A549 (cell line): ENCODE measurements around the gene ABCC3. TPM values are rescaled to one million over a fixed set of nuclear protein-coding genes. Genes with fewer than 3 reads are reported as not detected.

Experiments used
- ATAC-seq, 2 experiments: fragments of 200-7000 bp in 1 of 2; fragments of >200 bp in 1 of 2; cut with Nextera tagmentation in 1 of 2; cut with Tn5 transposase in 1 of 2; 3 replicates each; pipeline versions ENCODE4 v1.8.0 to v1.9.1; 2018 to 2020; ENCODE audit warnings: mild to moderate bottlenecking in 1 of 2, moderate library complexity in 1 of 2
- CTCF ChIA-PET: fragments of 300-600 bp; sonication (Branson Sonifier 250); formaldehyde crosslinking; extraction: SDS; loops from one replicate; lab custom pipeline; 2021; ENCODE audit warnings: antibody characterized with exemption, inconsistent platforms; lab: Yijun Ruan, JAX
- POLR2A ChIA-PET: fragments of 350-600 bp; formaldehyde crosslinking; extraction: SDS; loops from one replicate; lab custom pipeline; 2021; ENCODE audit warnings: antibody characterized with exemption, inconsistent platforms; lab: Yijun Ruan, JAX
- DNase-seq, 2 experiments: peaks; one replicate each; pipeline versions ENCODE4 v3.0.0 to v3.0.0-alpha.2; 2011 to 2016; ENCODE audit warnings: low read depth in 1 of 2, low spot score in 1 of 2
- FAIRE-seq: peaks from 2 replicates; lab custom pipeline; 2011; peaks lifted over from hg19 to GRCh38; lab: Jason Lieb, UNC
- H3K27ac ChIP-seq, 2 experiments: fragments of >200 bp; sonication (Bioruptor Twin); formaldehyde crosslinking; 3 replicates each; pipeline ENCODE4 v1.5.1; 2016 to 2017
- H3K4me1 ChIP-seq: fragments of >200 bp; sonication (Bioruptor Twin); formaldehyde crosslinking; 3 replicates; pipeline ENCODE4 v1.6.1; 2016
- H3K4me2 ChIP-seq: fragments of >200 bp; sonication (Bioruptor Twin); formaldehyde crosslinking; 3 replicates; pipeline ENCODE4 v1.6.1; 2016
- H3K4me3 ChIP-seq: fragments of >200 bp; sonication (Bioruptor Twin); formaldehyde crosslinking; 3 replicates; pipeline ENCODE4 v1.5.1; 2016
- H3K9me3 ChIP-seq: fragments of >200 bp; sonication (Bioruptor Twin); formaldehyde crosslinking; 3 replicates; pipeline ENCODE4 v1.6.1; 2016
- CBX8 ChIP-seq: fragments of 200-600 bp; sonication (generic); IDR thresholded peaks from 2 replicates; pipeline ENCODE4 v1.6.1; 2016
- CEBPB ChIP-seq, 2 experiments: fragments of >200 bp in 1 of 2; sonication (Bioruptor Twin) in 1 of 2; formaldehyde crosslinking in 1 of 2; IDR thresholded peaks; 2 replicates each; pipeline ENCODE4 v1.6.1; 2012 to 2016
- CHD2 ChIP-seq: fragments of 150-350 bp; IDR thresholded peaks from 2 replicates; pipeline ENCODE4 v1.6.1; 2014; ENCODE audit warnings: low read length; ENCODE audit not compliant: partially characterized antibody
- EHF ChIP-seq: fragments of 250-450 bp; sonication (Bioruptor Pico); IDR thresholded peaks from 2 replicates; pipeline ENCODE4 v1.5.0; 2020; ENCODE audit warnings: mild to moderate bottlenecking
- EHMT2 ChIP-seq: fragments of 200-600 bp; sonication (generic); IDR thresholded peaks from 2 replicates; pipeline ENCODE4 v1.6.1; 2016; ENCODE audit warnings: antibody characterized with exemption, low read depth, mild to moderate bottlenecking, moderate library complexity
- FOSB ChIP-seq: fragments of 250-450 bp; sonication (Bioruptor Pico); IDR thresholded peaks from 2 replicates; pipeline ENCODE4 v1.5.0; 2020; ENCODE audit warnings: mild to moderate bottlenecking, moderate library complexity
- HDAC2 ChIP-seq: fragments of 200-600 bp; sonication (generic); IDR thresholded peaks from 2 replicates; pipeline ENCODE4 v1.6.1; 2016
- HOXA7 ChIP-seq: fragments of 250-450 bp; sonication (Bioruptor Pico); IDR thresholded peaks from 2 replicates; pipeline ENCODE4 v1.5.0; 2020; ENCODE audit warnings: mild to moderate bottlenecking, moderate library complexity
- HOXB13 ChIP-seq: fragments of 250-450 bp; sonication (Bioruptor Pico); IDR thresholded peaks from 2 replicates; pipeline ENCODE4 v1.5.0; 2020; ENCODE audit warnings: low read depth, mild to moderate bottlenecking, moderate library complexity
- HOXB5 ChIP-seq: fragments of 250-450 bp; sonication (Bioruptor Pico); IDR thresholded peaks from 2 replicates; pipeline ENCODE4 v1.5.0; 2020; ENCODE audit warnings: mild to moderate bottlenecking, moderate library complexity
- JUNB ChIP-seq: fragments of >200 bp; sonication (Bioruptor Twin); formaldehyde crosslinking; IDR thresholded peaks from 2 replicates; pipeline ENCODE4 v1.6.1; 2016
- MAZ ChIP-seq: fragments of 150-350 bp; IDR thresholded peaks from 2 replicates; pipeline ENCODE4 v1.6.1; 2014; ENCODE audit warnings: antibody characterized with exemption, low read depth, low read length, borderline replicate concordance
- MYC ChIP-seq: IDR thresholded peaks from 2 replicates; pipeline ENCODE4 v1.6.1; 2012; ENCODE audit warnings: mild to moderate bottlenecking, inconsistent platforms, low read length, improper control_type of control experiment, borderline replicate concordance
- NR3C1 ChIP-seq: fragments of >200 bp; sonication (Bioruptor Twin); formaldehyde crosslinking; IDR thresholded peaks from 3 replicates; pipeline ENCODE4 v1.6.1; 2017
- PHF8 ChIP-seq: fragments of 200-600 bp; sonication (generic); IDR thresholded peaks from 2 replicates; pipeline ENCODE4 v1.6.1; 2016; ENCODE audit warnings: low read depth, mild to moderate bottlenecking, antibody characterized with exemption, moderate library complexity, borderline replicate concordance
- TFCP2L1 ChIP-seq: fragments of 250-450 bp; sonication (Bioruptor Pico); IDR thresholded peaks from 2 replicates; pipeline ENCODE4 v1.5.0; 2021; ENCODE audit warnings: mild to moderate bottlenecking
- ZC3H11A ChIP-seq: fragments of 450-650 bp; IDR thresholded peaks from 2 replicates; pipeline ENCODE4 v1.6.1; 2014; ENCODE audit warnings: antibody characterized with exemption, mild to moderate bottlenecking
- ZNF302 ChIP-seq: fragments of 250-450 bp; sonication (Bioruptor Pico); IDR thresholded peaks from 2 replicates; pipeline ENCODE4 v1.9.0; 2021; ENCODE audit warnings: inconsistent platforms, mild to moderate bottlenecking, moderate library complexity
- WGBS: methylation state at CpG from one replicate; pipeline ENCODE4 v1.1.6; 2017; ENCODE audit errors: missing lambda C conversion rate; 5-methylcytosine and 5-hydroxymethylcytosine counted together
- polyA plus RNA-seq, 4 experiments: library from polyadenylated mRNA; depleted of rRNA in 3 of 4; stranded (reverse); fragments of >200 nt; fragmentation: RNase III in 1 of 4; extraction: RNeasy Plus Mini Kit Qiagen cat#74134 plus additional on column Dnase treatment in 1 of 4; gene quantifications; 2 replicates in 3 of 4; 3 replicates in 1 of 4; pipeline ENCODE4 v1.2.3, GENCODE V29; 2011 to 2017
- TF ChIP-seq, protein P1 (sequence below): IDR thresholded peaks from 2 replicates; pipeline ENCODE4 v1.6.1; 2012
- TF ChIP-seq, protein P2 (sequence below): fragments of >200 bp; sonication (Bioruptor Twin); formaldehyde crosslinking; IDR thresholded peaks from 3 replicates; pipeline ENCODE4 v1.6.1; 2016
- TF ChIP-seq, protein P3 (sequence below): IDR thresholded peaks from 2 replicates; pipeline ENCODE4 v1.6.1; 2012
- TF ChIP-seq, protein P4 (sequence below): fragments of 150-350 bp; IDR thresholded peaks from 2 replicates; pipeline ENCODE4 v1.6.1; 2014; ENCODE audit warnings: low read depth, mild to moderate bottlenecking, low read length
- TF ChIP-seq, protein P5 (sequence below): IDR thresholded peaks from 2 replicates; pipeline ENCODE4 v1.6.1; 2012; ENCODE audit warnings: low read depth, borderline replicate concordance
- TF ChIP-seq, protein P6 (sequence below): fragments of 250-450 bp; sonication (Bioruptor Pico); IDR thresholded peaks from 2 replicates; pipeline ENCODE4 v1.5.0; 2021; ENCODE audit warnings: mild to moderate bottlenecking, moderate library complexity, borderline replicate concordance

The ABCC3 gene
- polyA plus RNA-seq, 2 of the 4 experiments (the other 2 are of a cell fraction) = 248 to 342 TPM

DNA sequence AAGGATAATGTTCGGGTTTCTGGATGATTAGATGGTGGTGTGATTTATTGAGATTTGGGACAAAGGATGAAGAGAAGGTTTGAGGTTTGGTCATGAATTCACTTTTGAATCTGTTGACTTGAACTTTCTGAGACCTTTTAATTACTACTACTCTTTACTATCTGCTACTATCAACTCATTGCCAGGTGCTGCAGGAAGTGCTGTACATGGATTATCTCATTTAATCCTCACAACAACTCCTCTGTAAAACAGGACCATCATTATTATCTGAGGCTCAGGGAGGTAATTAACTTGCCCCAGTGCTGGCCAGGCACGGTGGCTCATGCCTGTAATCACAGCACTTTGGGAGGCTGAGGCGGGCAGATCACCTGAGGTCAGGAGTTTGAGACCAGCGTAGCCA is 76.0 kb downstream of the ABCC3 start:
- FAIRE-seq (no peak), ATAC-seq (no peak), DNase-seq (no peak)
- TF ChIP-seq, protein P1, sequence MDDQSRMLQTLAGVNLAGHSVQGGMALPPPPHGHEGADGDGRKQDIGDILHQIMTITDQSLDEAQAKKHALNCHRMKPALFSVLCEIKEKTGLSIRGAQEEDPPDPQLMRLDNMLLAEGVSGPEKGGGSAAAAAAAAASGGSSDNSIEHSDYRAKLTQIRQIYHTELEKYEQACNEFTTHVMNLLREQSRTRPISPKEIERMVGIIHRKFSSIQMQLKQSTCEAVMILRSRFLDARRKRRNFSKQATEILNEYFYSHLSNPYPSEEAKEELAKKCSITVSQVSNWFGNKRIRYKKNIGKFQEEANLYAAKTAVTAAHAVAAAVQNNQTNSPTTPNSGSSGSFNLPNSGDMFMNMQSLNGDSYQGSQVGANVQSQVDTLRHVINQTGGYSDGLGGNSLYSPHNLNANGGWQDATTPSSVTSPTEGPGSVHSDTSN = no peak
- no peak for TF ChIP-seq CHD2
- no peak for TF ChIP-seq MYC
- TF ChIP-seq EHF (CRISPR knock-in tag) = no peak
- TF ChIP-seq, protein P2, sequence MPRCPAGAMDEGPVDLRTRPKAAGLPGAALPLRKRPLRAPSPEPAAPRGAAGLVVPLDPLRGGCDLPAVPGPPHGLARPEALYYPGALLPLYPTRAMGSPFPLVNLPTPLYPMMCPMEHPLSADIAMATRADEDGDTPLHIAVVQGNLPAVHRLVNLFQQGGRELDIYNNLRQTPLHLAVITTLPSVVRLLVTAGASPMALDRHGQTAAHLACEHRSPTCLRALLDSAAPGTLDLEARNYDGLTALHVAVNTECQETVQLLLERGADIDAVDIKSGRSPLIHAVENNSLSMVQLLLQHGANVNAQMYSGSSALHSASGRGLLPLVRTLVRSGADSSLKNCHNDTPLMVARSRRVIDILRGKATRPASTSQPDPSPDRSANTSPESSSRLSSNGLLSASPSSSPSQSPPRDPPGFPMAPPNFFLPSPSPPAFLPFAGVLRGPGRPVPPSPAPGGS = no peak
- TF ChIP-seq CBX8 = no peak
- TF ChIP-seq, protein P3, sequence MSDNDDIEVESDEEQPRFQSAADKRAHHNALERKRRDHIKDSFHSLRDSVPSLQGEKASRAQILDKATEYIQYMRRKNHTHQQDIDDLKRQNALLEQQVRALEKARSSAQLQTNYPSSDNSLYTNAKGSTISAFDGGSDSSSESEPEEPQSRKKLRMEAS = no peak
- TF ChIP-seq JUNB = no peak
- no peak for TF ChIP-seq PHF8
- CTCF ChIA-PET = no interaction called here
- Histone ChIP-seq H3K4me2 (no peak overlapping the region), H3K4me3 (no peak overlapping the region), H3K4me1 (peaks cover 21% of the 10 kb centered on the region), H3K9me3 (no peaks in the 10 kb centered on the region), H3K27ac (no peak overlapping the region)
- POLR2A ChIA-PET = no interaction called here
- 82% methylated on average over 4 of the region's 4 CpGs for WGBS

DNA sequence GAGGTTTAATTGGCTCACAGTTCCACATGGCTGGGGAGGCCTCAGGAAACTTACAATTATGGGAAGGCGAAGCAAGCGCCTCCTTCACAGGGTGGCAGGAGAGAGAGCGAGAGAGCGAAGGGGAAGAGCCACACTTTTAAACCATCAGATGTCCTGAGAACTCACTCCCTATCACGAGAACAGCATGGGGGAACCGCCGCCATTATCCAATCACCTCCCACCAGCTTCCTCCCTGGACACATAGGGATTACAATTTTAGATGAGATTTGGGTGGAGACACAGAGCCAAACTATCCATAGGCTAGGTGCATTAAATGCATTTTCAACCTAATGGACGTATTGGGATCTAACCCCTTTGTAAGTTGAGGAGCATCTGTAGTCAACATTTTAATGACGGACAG is 78.0 kb downstream of the ABCC3 start:
- ChIA-PET CTCF (interaction anchor here (0.8 to 4.9 kb wide), 7 partner anchors 14 to 165 kb away, joined by 3 to 40 read pairs (median 4); no protein-coding TSS in a partner anchor), POLR2A (no interaction called here)
- Histone ChIP-seq H3K27ac (no peak overlapping the region), H3K4me3 (no peak overlapping the region), H3K4me2 (no peak overlapping the region), H3K4me1 (peaks cover 16% of the 10 kb centered on the region), H3K9me3 (no peaks in the 10 kb centered on the region)
- FAIRE-seq (no peak), DNase-seq (no peak), ATAC-seq (no peak)
- TF ChIP-seq NR3C1 (no peak), HOXB13 (CRISPR knock-in tag) (no peak), MYC (no peak), HOXA7 (CRISPR knock-in tag) (no peak), ZNF302 (CRISPR knock-in tag) (no peak), EHMT2 (no peak), CEBPB (IDR thresholded peaks at IDR 0.05) (no peak), HOXB5 (CRISPR knock-in tag) (no peak)
- TF ChIP-seq, protein P3 = no peak
- TF ChIP-seq, protein P4, sequence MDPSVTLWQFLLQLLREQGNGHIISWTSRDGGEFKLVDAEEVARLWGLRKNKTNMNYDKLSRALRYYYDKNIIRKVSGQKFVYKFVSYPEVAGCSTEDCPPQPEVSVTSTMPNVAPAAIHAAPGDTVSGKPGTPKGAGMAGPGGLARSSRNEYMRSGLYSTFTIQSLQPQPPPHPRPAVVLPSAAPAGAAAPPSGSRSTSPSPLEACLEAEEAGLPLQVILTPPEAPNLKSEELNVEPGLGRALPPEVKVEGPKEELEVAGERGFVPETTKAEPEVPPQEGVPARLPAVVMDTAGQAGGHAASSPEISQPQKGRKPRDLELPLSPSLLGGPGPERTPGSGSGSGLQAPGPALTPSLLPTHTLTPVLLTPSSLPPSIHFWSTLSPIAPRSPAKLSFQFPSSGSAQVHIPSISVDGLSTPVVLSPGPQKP = no peak
- 85% methylated on average over 9 of the region's 9 CpGs for WGBS

DNA sequence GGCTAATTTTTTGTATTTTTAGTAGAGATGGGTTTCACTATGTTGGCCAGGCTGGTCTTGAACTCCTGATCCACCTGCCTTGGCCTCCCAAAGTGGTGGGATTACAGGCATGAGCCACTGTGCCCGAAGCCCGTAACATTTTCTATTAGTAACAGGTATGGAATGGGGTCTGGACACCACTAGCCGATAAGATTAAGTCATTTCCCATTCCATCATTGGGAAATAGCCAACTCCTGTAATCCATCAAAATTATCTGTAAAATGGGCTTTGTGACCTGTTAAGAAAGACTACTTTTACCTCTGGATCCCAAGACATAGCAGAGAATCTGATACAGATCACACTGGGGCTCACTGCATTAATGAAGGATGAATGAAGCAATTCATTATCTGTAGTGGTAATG is 80.8 kb downstream of the ABCC3 start:
- FAIRE-seq (no peak), DNase-seq (no peak), ATAC-seq (no peak)
- no peak overlapping the region for H3K27ac ChIP-seq
- H3K4me1 ChIP-seq = peaks cover 4% of the 10 kb centered on the region; the same call in 1 of the 3 replicates
- H3K4me3 ChIP-seq = no peak overlapping the region
- H3K9me3 ChIP-seq = no peaks in the 10 kb centered on the region
- ChIA-PET CTCF (interaction anchor here (1.3 to 4.9 kb wide), 3 partner anchors 20 to 232 kb away, joined by 3 to 40 read pairs (median 10); no protein-coding TSS in a partner anchor), POLR2A (no interaction called here)
- no peak overlapping the region for H3K4me2 ChIP-seq
- 81% methylated on average over 3 of the region's 3 CpGs for WGBS
- TF ChIP-seq TFCP2L1 = no peak
- no peak for TF ChIP-seq MAZ
- TF ChIP-seq CBX8 = no peak
- no peak for TF ChIP-seq FOSB
- no peak for TF ChIP-seq MYC
- TF ChIP-seq, protein P5, sequence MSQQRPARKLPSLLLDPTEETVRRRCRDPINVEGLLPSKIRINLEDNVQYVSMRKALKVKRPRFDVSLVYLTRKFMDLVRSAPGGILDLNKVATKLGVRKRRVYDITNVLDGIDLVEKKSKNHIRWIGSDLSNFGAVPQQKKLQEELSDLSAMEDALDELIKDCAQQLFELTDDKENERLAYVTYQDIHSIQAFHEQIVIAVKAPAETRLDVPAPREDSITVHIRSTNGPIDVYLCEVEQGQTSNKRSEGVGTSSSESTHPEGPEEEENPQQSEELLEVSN = no peak
- TF ChIP-seq ZC3H11A = no peak
- no peak for TF ChIP-seq PHF8
- TF ChIP-seq, protein P3 = no peak
- TF ChIP-seq, protein P6, sequence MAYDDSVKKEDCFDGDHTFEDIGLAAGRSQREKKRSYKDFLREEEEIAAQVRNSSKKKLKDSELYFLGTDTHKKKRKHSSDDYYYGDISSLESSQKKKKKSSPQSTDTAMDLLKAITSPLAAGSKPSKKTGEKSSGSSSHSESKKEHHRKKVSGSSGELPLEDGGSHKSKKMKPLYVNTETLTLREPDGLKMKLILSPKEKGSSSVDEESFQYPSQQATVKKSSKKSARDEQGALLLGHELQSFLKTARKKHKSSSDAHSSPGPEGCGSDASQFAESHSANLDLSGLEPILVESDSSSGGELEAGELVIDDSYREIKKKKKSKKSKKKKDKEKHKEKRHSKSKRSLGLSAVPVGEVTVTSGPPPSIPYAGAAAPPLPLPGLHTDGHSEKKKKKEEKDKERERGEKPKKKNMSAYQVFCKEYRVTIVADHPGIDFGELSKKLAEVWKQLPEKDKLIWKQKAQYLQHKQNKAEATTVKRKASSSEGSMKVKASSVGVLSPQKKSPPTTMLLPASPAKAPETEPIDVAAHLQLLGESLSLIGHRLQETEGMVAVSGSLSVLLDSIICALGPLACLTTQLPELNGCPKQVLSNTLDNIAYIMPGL (CRISPR knock-in tag) = no peak
- TF ChIP-seq HDAC2 = no peak
